Natural killer cell treated with Interleukin-12 subunit alpha and Interleukin-12 subunit beta and Interleukin-15 and Interleukin-18, amount 100 ng/mL, for 72 hours (primary cell): ENCODE results near the gene TREM1. TPM values are rescaled to one million over a fixed set of nuclear protein-coding genes. Genes with fewer than 3 reads are reported as not detected.

Source experiments
- ATAC-seq, 2 donors: fragments of 150-1000 bp; cut with Tn5 transposase in 1 of 2; sonication (Bioruptor Pico), chemical (Tn5 transposase) in 1 of 2; 2 replicates each; pipeline ENCODE4 v1.10.0; 2021
- DNase-seq: peaks from one replicate; pipeline ENCODE4 v3.0.0; 2022; ENCODE audit warnings: low spot score
- H3K27ac Mint-ChIP-seq, 2 donors: 1 replicate in 1 of 2; 2 replicates in 1 of 2; pipeline ENCODE4 v1.8.0; 2022; ENCODE audit warnings: mixed read lengths in 2 of 2, mild to moderate bottlenecking in 1 of 2, moderate library complexity in 1 of 2
- H3K27me3 Mint-ChIP-seq, 2 donors: 1 replicate in 1 of 2; 2 replicates in 1 of 2; pipeline ENCODE4 v1.8.0; 2022; ENCODE audit warnings: mixed read lengths in 2 of 2
- H3K36me3 Mint-ChIP-seq: one replicate; pipeline ENCODE4 v1.8.0; 2022; ENCODE audit warnings: mixed read lengths
- H3K4me1 Mint-ChIP-seq, 2 donors: 1 replicate in 1 of 2; 2 replicates in 1 of 2; pipeline ENCODE4 v1.8.0; 2022; ENCODE audit warnings: low read depth in 2 of 2, mixed read lengths in 2 of 2, mild to moderate bottlenecking in 1 of 2
- H3K4me3 Mint-ChIP-seq: one replicate; pipeline ENCODE4 v1.8.0; 2022; ENCODE audit warnings: mixed read lengths
- H3K9me3 Mint-ChIP-seq: 2 replicates; pipeline ENCODE4 v1.8.0; 2022; ENCODE audit warnings: mixed read lengths
- total RNA-seq, 2 donors: library from RNA; stranded (reverse); gene quantifications; one replicate each; pipeline ENCODE4 v1.2.3, GENCODE V29; 2022

TREM1 gene
- total RNA-seq, 2 donors from 2014 or later = 0.38 TPM; not detected in 1

- ATAC-seq (no peak), DNase-seq (no peak)
- Mint-ChIP-seq H3K4me3 (no peak overlapping the region), H3K36me3 (no peaks in the 10 kb centered on the region), H3K9me3 (no peaks in the 10 kb centered on the region), H3K27me3 (peaks cover 11 to 16% of the 10 kb centered on the region in 2 donors), H3K4me1 (peaks cover 14 to 16% of the 10 kb centered on the region in 2 donors), H3K27ac (peak overlapping the region in 1 of 2 donors; percentile 59)
Measured at GRCh38 chr6:41283600-41283999, 2.9 kb downstream of the TREM1 start.

- peaks cover 6% of the 10 kb centered on the region in 2 donors for H3K27me3 Mint-ChIP-seq
- H3K36me3 Mint-ChIP-seq = no peaks in the 10 kb centered on the region
- ATAC-seq = no peak
- peaks cover 12 to 13% of the 10 kb centered on the region in 2 donors for H3K4me1 Mint-ChIP-seq
- H3K4me3 Mint-ChIP-seq = no peak overlapping the region
- no peak for DNase-seq
- no peaks in the 10 kb centered on the region for H3K9me3 Mint-ChIP-seq
- H3K27ac Mint-ChIP-seq = no peak overlapping the region
Measured at GRCh38 chr6:41280381-41281057, 6.0 kb downstream of the TREM1 start.

- peak overlapping the region in 1 of 2 donors; percentile 53 for H3K27ac Mint-ChIP-seq
- ATAC-seq = peak; percentile 74 to 80
- H3K36me3 Mint-ChIP-seq = no peaks in the 10 kb centered on the region
- H3K4me3 Mint-ChIP-seq = peak overlapping the region; percentile 5
- H3K9me3 Mint-ChIP-seq = no peaks in the 10 kb centered on the region
- peak; percentile 71 for DNase-seq
- peaks cover 6% of the 10 kb centered on the region in 2 donors for H3K27me3 Mint-ChIP-seq
- peaks cover 12 to 13% of the 10 kb centered on the region in 2 donors for H3K4me1 Mint-ChIP-seq
Measured at GRCh38 chr6:41278699-41279405, 7.6 kb downstream of the TREM1 start.

- H3K4me1 Mint-ChIP-seq = peaks cover 12 to 19% of the 10 kb centered on the region in 2 donors
- H3K4me3 Mint-ChIP-seq = no peak overlapping the region
- ATAC-seq = no peak
- H3K27ac Mint-ChIP-seq = no peak overlapping the region
- H3K9me3 Mint-ChIP-seq = no peaks in the 10 kb centered on the region
- no peaks in the 10 kb centered on the region for H3K36me3 Mint-ChIP-seq
- DNase-seq = no peak
- H3K27me3 Mint-ChIP-seq = peaks cover 0 to 6% of the 10 kb centered on the region in 2 donors
Measured at GRCh38 chr6:41277605-41278004, 8.9 kb downstream of the TREM1 start.

GRCh38 chr6:41275489-41275888 is 11.0 kb downstream of the TREM1 start:
- ATAC-seq (no peak), DNase-seq (no peak)
- H3K27ac Mint-ChIP-seq = peak overlapping the region in 1 of 2 donors; percentile 45
- no peaks in the 10 kb centered on the region for H3K27me3 Mint-ChIP-seq
- H3K36me3 Mint-ChIP-seq = no peaks in the 10 kb centered on the region
- peaks cover 30 to 34% of the 10 kb centered on the region in 2 donors for H3K4me1 Mint-ChIP-seq
- no peak overlapping the region for H3K4me3 Mint-ChIP-seq
- H3K9me3 Mint-ChIP-seq = peaks cover 4% of the 10 kb centered on the region

- DNase-seq (no peak), ATAC-seq (no peak)
- Mint-ChIP-seq H3K27me3 (no peaks in the 10 kb centered on the region), H3K36me3 (no peaks in the 10 kb centered on the region), H3K9me3 (peaks cover 4% of the 10 kb centered on the region), H3K27ac (peak overlapping the region in 1 of 2 donors; percentile 36), H3K4me3 (no peak overlapping the region), H3K4me1 (peaks cover 28 to 36% of the 10 kb centered on the region in 2 donors)
Measured at GRCh38 chr6:41274256-41274655, 12.2 kb downstream of the TREM1 start.

GRCh38 chr6:41273714-41274113 is 12.8 kb downstream of the TREM1 start:
- ATAC-seq (no peak), DNase-seq (no peak)
- Mint-ChIP-seq H3K36me3 (no peaks in the 10 kb centered on the region), H3K27ac (peak overlapping the region in 1 of 2 donors; percentile 49), H3K4me3 (no peak overlapping the region), H3K27me3 (no peaks in the 10 kb centered on the region), H3K4me1 (peaks cover 22 to 30% of the 10 kb centered on the region in 2 donors), H3K9me3 (peaks cover 4% of the 10 kb centered on the region)

- H3K36me3 Mint-ChIP-seq = no peaks in the 10 kb centered on the region
- ATAC-seq (no peak), DNase-seq (no peak)
- peaks cover 4% of the 10 kb centered on the region for H3K9me3 Mint-ChIP-seq
- peaks cover 18 to 28% of the 10 kb centered on the region in 2 donors for H3K4me1 Mint-ChIP-seq
- H3K4me3 Mint-ChIP-seq = no peak overlapping the region
- H3K27ac Mint-ChIP-seq = peak overlapping the region; percentile 81 to 91
- no peaks in the 10 kb centered on the region for H3K27me3 Mint-ChIP-seq
Measured at GRCh38 chr6:41272591-41273240, 13.8 kb downstream of the TREM1 start.

- H3K27ac Mint-ChIP-seq = peak overlapping the region; percentile 81 to 91
- H3K4me3 Mint-ChIP-seq = peak overlapping the region; percentile 82
- no peaks in the 10 kb centered on the region for H3K27me3 Mint-ChIP-seq
- H3K4me1 Mint-ChIP-seq = peaks cover 18 to 28% of the 10 kb centered on the region in 2 donors
- ATAC-seq (peak; percentile 94), DNase-seq (peak; percentile 84)
- H3K36me3 Mint-ChIP-seq = no peaks in the 10 kb centered on the region
- peaks cover 4% of the 10 kb centered on the region for H3K9me3 Mint-ChIP-seq
Measured at GRCh38 chr6:41271901-41272395, 14.5 kb downstream of the TREM1 start.

GRCh38 chr6:41269716-41270115 is 16.8 kb downstream of the TREM1 start:
- H3K4me3 Mint-ChIP-seq = no peak overlapping the region
- H3K4me1 Mint-ChIP-seq = peaks cover 18 to 28% of the 10 kb centered on the region in 2 donors
- no peak for DNase-seq
- no peaks in the 10 kb centered on the region for H3K36me3 Mint-ChIP-seq
- no peaks in the 10 kb centered on the region for H3K27me3 Mint-ChIP-seq
- no peak for ATAC-seq
- no peak overlapping the region for H3K27ac Mint-ChIP-seq
- peaks cover 4% of the 10 kb centered on the region for H3K9me3 Mint-ChIP-seq

- no peak for ATAC-seq
Measured at GRCh38 chr6:41269166-41269565, 17.3 kb downstream of the TREM1 start.

GRCh38 chr6:41268478-41268877 is 18.0 kb downstream of the TREM1 start:
- ATAC-seq = no peak
- H3K27ac Mint-ChIP-seq = no peak overlapping the region

More at GRCh38 chr6:41269166-41269565, 17.3 kb downstream of the TREM1 start:
- peaks cover 18 to 28% of the 10 kb centered on the region in 2 donors for H3K4me1 Mint-ChIP-seq
- H3K27ac Mint-ChIP-seq = no peak overlapping the region
- no peak for DNase-seq
- H3K9me3 Mint-ChIP-seq = peaks cover 4% of the 10 kb centered on the region
- no peaks in the 10 kb centered on the region for H3K36me3 Mint-ChIP-seq
- H3K4me3 Mint-ChIP-seq = no peak overlapping the region
- H3K27me3 Mint-ChIP-seq = no peaks in the 10 kb centered on the region

GRCh38 chr6:41266541-41266940 is 19.9 kb downstream of the TREM1 start:
- H3K4me1 Mint-ChIP-seq = peaks cover 8 to 14% of the 10 kb centered on the region in 2 donors
- no peak overlapping the region for H3K4me3 Mint-ChIP-seq
- ATAC-seq (no peak), DNase-seq (no peak)
- peaks cover 16% of the 10 kb centered on the region for H3K36me3 Mint-ChIP-seq
- peaks cover 0 to 2% of the 10 kb centered on the region in 2 donors for H3K27me3 Mint-ChIP-seq
- H3K9me3 Mint-ChIP-seq = peaks cover 15% of the 10 kb centered on the region
- H3K27ac Mint-ChIP-seq = no peak overlapping the region

More at GRCh38 chr6:41268478-41268877, 18.0 kb downstream of the TREM1 start:
- peaks cover 18 to 28% of the 10 kb centered on the region in 2 donors for H3K4me1 Mint-ChIP-seq
- H3K27me3 Mint-ChIP-seq = no peaks in the 10 kb centered on the region
- DNase-seq = no peak
- no peak overlapping the region for H3K4me3 Mint-ChIP-seq
- H3K9me3 Mint-ChIP-seq = peaks cover 5% of the 10 kb centered on the region
- peaks cover 3% of the 10 kb centered on the region for H3K36me3 Mint-ChIP-seq
